Aortic smooth muscle cell (primary cell): ENCODE data around the gene PCDHGB2. TPM values are rescaled to one million over a fixed set of nuclear protein-coding genes. Genes with fewer than 3 reads are reported as not detected.

Experiments used
- total RNA-seq: library from RNA; depleted of rRNA; stranded (reverse); fragments of >200 nt; gene quantifications from 2 replicates; pipeline ENCODE4 v1.2.3, GENCODE V29; 2014

The PCDHGB2 gene
- 3.4 and 5.9 TPM in 2 replicates for total RNA-seq

GRCh38 chr5:141359790-141360426 lies at the start of gene PCDHGB2:
Gene PCDHGB2 (plus strand): TSS chr5:141359994. CDS start chr5:141360136, 142 bp downstream.

DNA sequence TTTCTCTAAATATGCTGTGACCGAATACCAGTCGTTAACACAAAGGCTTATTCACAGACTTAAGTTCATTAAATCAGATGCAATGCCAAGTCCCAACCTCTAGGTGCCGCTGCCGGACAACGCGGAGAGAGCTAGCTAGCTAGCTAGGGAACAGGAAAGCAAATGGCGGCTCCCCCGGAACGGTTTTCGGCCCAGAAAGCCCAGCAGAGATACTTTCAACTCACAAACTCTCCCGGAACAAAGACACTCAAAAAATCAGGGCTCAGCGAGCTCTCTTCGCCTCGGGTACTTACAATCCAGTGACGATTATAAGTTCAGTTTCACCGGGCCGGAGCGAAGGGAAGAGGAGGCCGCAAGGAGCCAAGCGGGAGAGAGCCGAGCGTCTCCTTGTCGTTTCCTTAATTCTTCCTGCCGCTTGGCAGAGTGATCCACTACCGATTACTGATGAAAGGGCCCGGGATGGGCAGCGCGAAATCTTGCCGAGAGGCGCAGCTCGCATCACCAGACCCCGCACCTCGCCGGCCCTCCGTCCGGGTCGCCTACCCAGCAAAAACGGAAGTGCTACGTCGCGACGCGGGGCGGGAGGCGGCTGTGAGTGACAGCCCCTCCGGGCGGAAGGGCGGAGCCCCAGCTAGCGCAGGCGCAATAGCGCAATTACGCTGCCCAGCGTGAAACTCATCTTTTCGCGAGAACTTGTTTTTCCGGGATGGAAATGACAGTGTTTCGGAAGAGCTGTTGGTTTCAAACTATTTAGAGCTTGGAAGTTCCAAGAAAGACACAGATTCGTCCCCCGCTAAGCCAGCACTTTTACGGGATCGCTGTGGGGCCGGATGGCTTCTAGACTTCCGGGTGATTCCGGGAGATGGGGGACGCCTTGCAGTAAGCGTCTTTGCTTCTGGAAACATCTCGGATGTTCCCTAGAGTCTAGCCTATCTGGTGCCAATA lies 39.3 kb upstream of the PCDHGB2 start, which contains the start of gene TAF7:
Gene TAF7 (minus strand): TSS at position 560 of the 945 bp plus-strand sequence. CDS start 740 bp downstream, outside the sequence.

DNA sequence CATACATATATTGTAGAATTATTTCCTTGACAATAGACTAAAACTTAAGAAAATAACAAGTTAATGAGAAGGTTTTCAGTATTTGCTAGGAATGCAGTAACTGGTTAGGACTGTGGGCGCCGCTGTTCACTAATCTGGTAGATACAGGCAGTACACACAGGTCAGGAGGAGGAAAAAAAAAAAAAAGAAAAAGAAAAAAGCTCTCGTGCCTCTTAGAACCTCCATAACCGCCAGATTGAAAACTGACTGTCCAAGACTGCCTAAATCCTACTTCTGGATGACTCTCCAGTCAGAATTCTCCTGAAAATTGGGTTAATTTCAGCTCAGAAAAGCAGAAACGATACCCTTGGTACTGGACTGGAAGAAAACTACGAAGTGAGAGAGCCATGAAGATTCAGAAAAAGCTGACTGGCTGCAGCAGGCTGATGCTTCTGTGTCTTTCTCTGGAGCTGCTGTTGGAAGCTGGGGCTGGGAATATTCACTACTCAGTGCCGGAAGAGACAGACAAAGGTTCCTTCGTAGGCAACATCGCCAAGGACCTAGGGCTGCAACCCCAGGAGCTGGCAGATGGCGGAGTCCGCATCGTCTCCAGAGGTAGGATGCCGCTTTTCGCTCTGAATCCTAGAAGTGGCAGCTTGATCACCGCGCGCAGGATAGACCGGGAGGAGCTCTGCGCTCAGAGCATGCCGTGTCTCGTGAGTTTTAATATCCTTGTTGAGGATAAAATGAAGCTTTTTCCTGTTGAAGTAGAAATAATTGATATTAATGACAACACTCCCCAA lies 29.3 kb upstream of the PCDHGB2 start, which contains the start of gene PCDHGA1:
Gene PCDHGA1 (plus strand): TSS at position 216 of the 782 bp plus-strand sequence.

GRCh38 chr5:141338538-141339306 lies 21.1 kb upstream of the PCDHGB2 start, which contains the start of gene PCDHGA2:
Gene PCDHGA2 (plus strand): TSS chr5:141338760.

DNA sequence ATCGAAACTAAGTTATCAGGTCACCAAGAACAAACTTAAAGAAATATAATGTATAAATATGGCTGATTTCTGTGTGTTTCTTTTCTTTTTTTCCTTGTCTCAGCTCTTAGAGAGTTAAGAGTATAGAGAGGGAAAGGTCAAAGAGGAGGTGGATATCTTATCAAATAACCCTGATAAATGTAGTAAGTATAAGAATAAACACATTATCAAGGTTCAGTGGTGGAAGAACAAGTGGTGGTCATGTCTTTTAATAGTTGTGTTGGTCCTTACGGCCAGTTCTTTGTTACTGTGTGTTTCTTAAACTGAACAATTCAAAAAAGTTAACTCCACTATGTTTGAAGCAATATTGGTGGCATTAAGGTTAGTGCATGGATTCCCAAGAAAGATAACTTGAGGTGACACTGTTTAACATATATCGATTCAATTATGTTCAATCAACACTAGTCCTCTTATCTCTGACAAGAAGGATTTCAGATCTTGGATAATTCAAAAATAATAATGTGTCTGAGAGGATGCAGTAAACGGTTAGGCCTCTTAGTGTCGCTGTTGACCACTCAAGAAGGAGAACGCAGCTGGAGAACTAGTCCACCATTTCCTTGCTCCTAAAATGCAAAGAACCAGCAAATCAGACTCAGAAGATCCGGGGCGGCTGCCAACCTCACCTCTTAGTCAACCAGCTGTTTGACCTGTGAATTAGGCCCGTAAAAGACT lies 16.4 kb upstream of the PCDHGB2 start, which contains the start of gene PCDHGA3:
Gene PCDHGA3 (plus strand): TSS at position 588 of the 711 bp plus-strand sequence. CDS start 205 bp downstream, outside the sequence.

DNA sequence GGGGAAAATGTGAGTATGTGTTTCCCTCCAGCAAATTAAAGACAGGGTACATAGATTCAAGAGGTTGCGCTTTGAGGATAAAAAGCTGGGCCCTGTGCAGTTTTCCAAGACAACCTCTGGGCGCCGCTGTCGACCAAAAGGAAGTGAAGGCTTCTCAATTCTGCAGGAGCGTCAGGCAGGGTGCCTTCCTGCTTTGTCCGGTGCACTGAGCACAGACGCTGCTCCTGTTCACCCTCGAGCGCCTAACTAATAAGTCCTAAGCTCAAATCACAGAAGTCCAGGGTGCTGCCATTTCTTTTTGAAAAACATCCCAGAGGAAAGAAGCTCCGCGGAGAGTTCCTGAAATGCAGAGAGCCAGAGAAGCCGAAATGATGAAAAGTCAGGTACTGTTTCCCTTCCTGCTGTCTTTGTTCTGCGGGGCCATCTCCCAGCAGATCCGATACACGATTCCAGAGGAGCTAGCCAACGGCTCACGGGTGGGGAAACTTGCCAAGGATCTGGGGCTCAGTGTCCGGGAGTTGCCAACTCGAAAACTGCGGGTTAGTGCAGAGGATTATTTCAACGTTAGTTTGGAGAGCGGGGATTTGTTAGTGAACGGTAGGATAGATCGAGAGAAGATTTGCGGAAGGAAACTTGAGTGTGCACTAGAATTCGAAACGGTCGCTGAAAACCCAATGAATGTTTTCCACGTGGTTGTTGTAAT lies 9.7 kb upstream of the PCDHGB2 start, which contains the start of gene PCDHGB1:
Gene PCDHGB1 (plus strand): TSS at position 183 of the 703 bp plus-strand sequence. CDS start 162 bp downstream, at position 345.

DNA sequence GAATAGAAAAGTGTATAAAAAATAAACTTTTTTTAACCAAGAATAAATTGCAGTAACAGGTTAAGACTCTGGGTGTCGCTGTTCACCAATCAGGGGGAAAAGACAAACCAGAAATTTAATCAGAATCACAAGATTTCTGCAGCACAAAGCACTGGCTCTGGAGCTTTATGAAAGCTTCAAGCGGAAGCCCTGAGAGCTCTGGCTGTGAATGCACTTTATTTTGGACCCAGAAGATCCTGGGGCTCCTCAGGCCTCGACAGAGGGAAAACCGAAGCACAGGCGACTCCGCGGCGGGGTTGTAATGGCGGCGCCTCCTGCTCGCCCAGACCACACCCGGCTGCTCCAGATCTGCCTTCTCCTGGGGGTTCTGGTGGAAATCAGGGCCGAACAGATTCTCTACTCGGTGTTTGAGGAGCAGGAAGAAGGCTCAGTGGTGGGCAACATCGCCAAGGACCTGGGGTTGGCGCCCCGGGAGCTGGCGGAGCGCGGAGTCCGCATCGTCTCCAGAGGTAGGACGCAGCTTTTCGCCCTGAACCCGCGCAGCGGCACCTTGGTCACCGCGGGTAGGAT lies 4.8 kb upstream of the PCDHGB2 start, which contains the start of gene PCDHGA4:
Gene PCDHGA4 (plus strand): TSS at position 122 of the 570 bp plus-strand sequence. CDS start 87 bp downstream, at position 209.

DNA sequence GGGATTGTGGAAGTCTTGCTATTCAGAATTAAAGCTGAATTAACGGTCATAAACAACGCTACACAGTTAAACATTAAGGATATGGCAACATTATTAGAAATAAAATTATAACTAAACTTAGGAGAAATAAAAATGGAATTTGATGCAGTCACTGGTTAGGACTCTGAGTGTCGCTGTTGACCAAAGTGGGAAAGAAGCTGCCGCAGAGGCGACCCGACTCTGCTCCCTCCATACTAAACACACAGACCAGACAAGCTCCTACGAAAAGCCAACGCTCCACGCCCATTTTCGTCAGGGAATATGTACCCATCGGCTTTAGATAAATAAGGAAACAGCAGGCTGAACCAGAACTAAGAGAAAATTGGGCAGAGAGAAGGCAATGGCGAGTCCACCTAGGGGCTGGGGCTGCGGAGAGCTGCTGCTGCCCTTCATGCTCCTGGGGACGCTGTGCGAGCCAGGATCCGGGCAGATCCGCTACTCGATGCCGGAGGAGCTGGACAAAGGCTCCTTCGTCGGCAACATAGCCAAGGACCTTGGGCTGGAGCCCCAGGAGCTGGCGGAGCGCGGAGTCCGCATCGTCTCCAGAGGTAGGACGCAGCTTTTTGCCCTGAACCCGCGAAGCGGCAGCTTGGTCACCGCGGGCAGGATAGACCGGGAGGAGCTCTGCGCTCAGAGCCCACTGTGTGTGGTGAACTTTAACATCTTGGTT lies 4.3 kb downstream of the PCDHGB2 start, which contains the start of gene PCDHGA5:
Gene PCDHGA5 (plus strand): TSS at position 211 of the 709 bp plus-strand sequence. CDS start 169 bp downstream, at position 380.

DNA sequence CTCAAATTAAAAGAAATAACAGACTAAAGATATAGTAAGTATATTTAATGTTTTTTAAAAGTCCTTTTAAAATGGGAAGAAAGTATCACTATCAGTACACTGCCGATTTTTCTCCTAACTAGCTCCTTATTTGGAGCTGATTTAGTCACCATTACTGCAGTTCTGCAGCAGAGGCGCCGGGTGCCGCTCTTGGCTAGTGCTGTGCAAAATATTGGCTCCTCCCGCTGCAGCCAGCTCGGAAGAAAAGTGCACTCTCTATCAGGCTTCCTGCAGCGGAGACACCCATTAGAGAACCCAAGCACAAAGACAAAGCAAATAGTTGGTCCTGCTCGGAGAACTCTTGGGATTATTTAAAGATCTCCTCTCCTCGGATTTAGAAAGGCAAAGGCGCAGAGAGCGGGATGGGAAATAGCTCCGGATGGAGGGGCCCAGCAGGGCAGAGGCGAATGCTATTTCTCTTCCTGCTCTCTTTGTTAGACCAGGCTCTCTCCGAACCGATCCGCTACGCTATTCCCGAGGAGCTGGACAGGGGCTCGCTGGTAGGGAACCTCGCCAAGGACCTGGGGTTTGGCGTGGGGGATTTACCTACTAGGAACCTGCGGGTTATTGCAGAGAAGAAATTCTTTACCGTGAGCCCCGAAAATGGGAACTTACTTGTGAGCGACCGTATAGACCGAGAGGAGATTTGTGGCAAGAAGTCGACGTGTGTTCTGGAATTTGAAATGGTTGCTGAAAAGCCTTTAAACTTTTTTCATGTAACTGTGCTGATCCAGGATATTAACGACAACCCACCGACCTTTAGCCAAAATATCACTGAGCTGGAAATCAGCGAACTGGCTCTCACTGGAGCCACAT lies 10.4 kb downstream of the PCDHGB2 start, which contains the start of gene PCDHGB3:
Gene PCDHGB3 (plus strand): TSS at position 249 of the 855 bp plus-strand sequence. CDS start 153 bp downstream, at position 402.

DNA sequence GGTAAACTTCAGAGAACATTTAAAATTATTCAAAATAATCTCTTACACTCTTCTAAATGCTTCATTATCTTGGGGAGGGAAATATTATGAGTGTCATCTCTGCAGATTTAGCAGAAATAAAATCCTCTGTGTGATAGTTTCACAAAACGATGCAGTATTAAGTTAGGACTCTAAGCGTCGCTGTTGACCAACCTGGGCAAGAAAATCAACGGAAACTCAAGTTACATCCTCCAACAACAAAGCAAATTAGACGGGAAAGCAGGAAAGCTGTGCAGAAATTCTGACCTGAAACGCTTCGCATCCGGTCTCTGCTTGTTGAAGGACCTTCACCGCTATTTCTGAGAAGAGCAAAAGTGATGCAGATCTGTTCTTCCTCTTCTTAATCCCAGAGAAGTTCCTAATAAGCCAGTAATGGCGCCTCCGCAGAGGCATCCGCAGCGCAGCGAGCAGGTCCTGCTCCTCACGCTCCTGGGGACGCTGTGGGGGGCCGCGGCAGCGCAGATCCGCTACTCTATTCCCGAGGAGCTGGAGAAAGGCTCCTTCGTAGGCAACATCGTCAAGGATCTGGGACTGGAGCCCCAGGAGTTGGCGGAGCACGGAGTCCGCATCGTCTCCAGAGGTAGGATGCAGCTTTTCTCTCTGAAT lies 14.0 kb downstream of the PCDHGB2 start, which contains the start of gene PCDHGA6:
Gene PCDHGA6 (plus strand): TSS at position 219 of the 645 bp plus-strand sequence. CDS start 193 bp downstream, at position 412.

GRCh38 chr5:141382469-141383294 lies 22.9 kb downstream of the PCDHGB2 start, which contains the start of gene PCDHGA7:
Gene PCDHGA7 (plus strand): TSS chr5:141382742. CDS start chr5:141382900, 158 bp downstream.

GRCh38 chr5:141387557-141388311 lies 27.9 kb downstream of the PCDHGB2 start, which contains the start of gene PCDHGB4:
Gene PCDHGB4 (plus strand): TSS chr5:141387698. CDS start chr5:141387885, 187 bp downstream.

DNA sequence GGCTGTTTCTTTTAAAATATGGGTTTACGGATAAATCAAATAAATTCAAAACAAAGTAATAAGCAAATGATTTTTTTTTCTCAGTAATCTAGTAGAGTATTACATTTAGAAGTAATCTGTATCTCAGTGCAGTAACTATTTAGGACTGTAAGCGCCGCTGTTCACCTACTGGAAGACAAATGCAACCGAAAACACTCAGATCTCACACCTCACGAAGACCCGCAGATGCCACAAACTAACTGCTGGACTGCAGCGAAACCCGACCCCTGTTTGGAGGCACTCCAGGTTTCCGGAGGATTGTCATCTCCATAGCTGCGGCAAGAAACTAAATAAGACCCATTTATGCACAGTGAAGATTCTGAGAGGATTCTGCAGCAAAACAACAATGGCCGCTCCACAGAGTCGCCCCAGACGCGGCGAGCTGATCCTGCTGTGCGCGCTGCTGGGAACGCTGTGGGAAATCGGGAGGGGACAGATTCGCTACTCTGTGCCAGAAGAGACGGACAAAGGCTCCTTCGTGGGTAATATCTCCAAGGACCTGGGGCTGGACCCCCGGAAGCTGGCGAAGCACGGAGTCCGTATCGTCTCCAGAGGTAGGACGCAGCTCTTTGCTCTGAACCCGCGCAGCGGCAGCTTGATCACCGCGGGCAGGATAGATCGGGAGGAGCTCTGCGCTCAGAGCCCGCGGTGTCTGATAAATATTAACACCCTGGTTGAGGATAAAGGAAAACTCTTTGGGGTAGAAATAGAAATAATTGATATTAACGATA lies 32.8 kb downstream of the PCDHGB2 start, which contains the start of gene PCDHGA8:
Gene PCDHGA8 (plus strand): TSS at position 205 of the 770 bp plus-strand sequence. CDS start 181 bp downstream, at position 386.

